Epithelial cell of proximal tubule (primary cell): ENCODE data around the gene CDC5L. TPM values are rescaled to one million over a fixed set of nuclear protein-coding genes. Genes with fewer than 3 reads are reported as not detected.
A peak's percentile ranks its signal among the peaks of the same experiment; 100 is the strongest.
"Not testable (repeated sequence)": the region's sequence is repeated elsewhere in the genome, so short reads cannot be mapped to it uniquely, and the experiment has no call there.

Experiments used
- DNase-seq: peaks from one replicate; pipeline ENCODE4 v3.0.0-alpha.2; 2011; ENCODE audit warnings: low read depth
- H3K4me3 ChIP-seq: 2 replicates; pipeline ENCODE4 v1.5.1; 2011; ENCODE audit warnings: low read depth, mild to moderate bottlenecking, low read length
- total RNA-seq: library from RNA; depleted of rRNA; stranded (reverse); fragments of >200 nt; gene quantifications from 2 replicates; pipeline ENCODE4 v1.2.3, GENCODE V29; 2015
- TF ChIP-seq, protein P1 (sequence below): conservative IDR thresholded peaks from 2 replicates; pipeline ENCODE4 v1.5.1; 2012; ENCODE audit warnings: low read depth, mild to moderate bottlenecking, low read length

CDC5L gene
- total RNA-seq, 1 donor from 2014 or later, result 25.9 TPM

DNA sequence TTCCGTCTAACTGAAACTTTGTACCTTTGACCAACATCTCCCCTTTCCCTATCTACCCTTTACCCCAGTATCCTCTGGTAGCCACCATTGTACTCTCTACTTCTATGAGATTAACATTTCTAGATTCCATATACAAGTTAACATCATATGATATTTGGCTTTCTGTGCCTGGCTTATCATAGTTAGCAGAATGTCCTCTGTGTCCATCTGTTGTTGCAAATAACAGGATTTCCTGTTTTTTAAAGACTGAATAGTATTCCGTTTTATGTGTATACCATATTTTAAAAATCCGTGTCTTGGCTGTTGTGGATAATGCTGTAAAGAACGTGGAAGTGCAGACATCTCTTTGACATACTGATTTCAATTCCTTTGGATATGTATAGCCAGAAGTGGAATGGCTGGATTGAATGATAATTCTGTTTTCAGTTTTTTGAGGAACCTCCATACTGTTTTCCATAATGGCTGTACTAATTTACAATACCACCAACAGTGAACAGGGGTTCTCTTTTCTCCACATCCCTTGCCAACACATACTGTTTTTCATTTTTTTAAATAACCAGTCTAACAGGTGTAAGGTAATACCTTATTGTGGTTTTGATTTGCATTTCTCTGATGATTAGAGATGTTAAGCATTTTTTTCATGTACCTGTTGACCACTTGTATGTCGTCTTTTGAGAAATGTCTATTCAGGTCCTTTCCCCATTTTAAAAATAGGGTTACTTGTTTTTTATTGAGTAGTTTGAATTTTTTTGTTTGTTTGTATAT is 53.8 kb downstream of the CDC5L start:
- DNase-seq, result no peak
- TF ChIP-seq, protein P1, sequence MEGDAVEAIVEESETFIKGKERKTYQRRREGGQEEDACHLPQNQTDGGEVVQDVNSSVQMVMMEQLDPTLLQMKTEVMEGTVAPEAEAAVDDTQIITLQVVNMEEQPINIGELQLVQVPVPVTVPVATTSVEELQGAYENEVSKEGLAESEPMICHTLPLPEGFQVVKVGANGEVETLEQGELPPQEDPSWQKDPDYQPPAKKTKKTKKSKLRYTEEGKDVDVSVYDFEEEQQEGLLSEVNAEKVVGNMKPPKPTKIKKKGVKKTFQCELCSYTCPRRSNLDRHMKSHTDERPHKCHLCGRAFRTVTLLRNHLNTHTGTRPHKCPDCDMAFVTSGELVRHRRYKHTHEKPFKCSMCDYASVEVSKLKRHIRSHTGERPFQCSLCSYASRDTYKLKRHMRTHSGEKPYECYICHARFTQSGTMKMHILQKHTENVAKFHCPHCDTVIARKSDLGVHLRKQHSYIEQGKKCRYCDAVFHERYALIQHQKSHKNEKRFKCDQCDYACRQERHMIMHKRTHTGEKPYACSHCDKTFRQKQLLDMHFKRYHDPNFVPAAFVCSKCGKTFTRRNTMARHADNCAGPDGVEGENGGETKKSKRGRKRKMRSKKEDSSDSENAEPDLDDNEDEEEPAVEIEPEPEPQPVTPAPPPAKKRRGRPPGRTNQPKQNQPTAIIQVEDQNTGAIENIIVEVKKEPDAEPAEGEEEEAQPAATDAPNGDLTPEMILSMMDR, result no peak
- H3K4me3 ChIP-seq, result no peak overlapping the region

DNA sequence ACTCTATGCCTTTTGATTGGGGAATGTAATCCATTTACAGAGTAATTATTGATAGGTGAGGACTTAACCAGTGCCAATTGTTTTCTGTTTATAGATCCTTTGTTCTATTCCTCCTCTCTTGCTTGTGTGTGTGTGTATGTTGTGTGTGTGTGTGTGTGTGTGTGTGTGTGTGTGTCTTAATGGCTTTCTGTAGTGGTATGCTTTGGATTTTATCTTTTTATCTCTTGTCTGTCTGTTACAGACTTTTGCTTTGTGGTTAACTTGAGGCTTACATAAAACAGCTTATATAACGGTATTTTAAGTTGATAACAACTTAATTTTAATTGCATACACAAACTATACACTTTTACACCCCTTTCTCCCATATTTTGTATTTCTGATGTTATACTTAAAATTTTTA is 54.7 kb downstream of the CDC5L start:
- TF ChIP-seq, protein P1, result no peak
- DNase-seq, result no peak
- H3K4me3 ChIP-seq, result no peak overlapping the region

DNA sequence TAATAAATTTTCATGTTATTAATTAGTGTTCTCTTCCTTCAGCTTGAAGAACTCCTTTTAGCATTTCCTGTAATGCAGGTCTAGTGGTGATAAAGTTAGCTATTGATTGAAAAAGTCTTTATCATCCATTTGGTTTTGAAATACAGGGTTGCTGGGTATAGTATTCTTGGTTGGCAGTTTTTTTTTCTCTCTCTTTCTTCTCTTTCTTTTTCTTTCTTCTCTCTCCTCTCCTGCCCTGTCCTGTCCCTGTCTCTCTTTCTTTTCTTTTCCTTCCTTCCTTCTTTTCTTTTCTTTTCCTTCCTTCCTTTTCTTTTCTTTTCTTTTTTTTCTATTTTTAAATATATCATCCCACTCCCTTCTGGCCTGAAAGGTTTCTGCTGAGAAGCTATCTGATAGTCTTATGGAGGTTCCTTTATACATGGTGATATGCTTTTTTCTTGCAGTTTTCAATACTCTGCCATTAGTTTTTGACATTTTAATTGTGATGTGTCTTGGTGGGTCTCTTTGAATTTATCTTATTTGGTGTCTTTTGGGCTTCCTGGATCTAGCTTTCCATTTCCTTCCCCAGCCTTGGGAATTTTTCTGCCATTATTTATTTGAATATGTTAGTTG is 55.4 kb downstream of the CDC5L start:
- no peak overlapping the region for H3K4me3 ChIP-seq
- TF ChIP-seq, protein P1, result no peak
- DNase-seq, result no peak

GRCh38 chr6:44444853-44445252 is 57.3 kb downstream of the CDC5L start:
- H3K4me3 ChIP-seq, result no peak overlapping the region
- no peak for DNase-seq
- TF ChIP-seq, protein P1, result no peak

GRCh38 chr6:44446626-44447300 is 59.3 kb downstream of the CDC5L start:
- DNase-seq, result peak; percentile 67

DNA sequence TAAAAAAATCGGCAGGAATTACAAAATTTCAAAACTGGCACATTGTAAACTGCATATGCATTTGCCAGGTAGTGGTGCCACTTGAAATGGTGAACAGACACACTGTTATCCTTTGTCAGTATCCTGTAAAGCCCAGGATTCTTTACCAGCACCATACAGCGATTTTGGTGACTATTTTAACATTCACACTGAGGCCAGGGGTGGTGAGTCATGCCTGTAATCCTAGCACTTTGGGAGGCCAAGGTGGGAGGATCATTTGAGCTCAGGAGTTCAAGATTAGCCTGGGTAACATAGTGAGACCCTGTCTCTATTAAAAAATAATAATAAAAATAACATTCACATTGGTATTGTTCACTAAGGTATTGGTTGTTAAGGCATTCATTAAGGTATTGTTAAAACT is 61.7 kb downstream of the CDC5L start:
- not testable (repeated sequence) for DNase-seq, H3K4me3 ChIP-seq

More at GRCh38 chr6:44446626-44447300, 59.3 kb downstream of the CDC5L start:
- TF ChIP-seq, protein P1, result no peak
- no peak overlapping the region for H3K4me3 ChIP-seq

DNA sequence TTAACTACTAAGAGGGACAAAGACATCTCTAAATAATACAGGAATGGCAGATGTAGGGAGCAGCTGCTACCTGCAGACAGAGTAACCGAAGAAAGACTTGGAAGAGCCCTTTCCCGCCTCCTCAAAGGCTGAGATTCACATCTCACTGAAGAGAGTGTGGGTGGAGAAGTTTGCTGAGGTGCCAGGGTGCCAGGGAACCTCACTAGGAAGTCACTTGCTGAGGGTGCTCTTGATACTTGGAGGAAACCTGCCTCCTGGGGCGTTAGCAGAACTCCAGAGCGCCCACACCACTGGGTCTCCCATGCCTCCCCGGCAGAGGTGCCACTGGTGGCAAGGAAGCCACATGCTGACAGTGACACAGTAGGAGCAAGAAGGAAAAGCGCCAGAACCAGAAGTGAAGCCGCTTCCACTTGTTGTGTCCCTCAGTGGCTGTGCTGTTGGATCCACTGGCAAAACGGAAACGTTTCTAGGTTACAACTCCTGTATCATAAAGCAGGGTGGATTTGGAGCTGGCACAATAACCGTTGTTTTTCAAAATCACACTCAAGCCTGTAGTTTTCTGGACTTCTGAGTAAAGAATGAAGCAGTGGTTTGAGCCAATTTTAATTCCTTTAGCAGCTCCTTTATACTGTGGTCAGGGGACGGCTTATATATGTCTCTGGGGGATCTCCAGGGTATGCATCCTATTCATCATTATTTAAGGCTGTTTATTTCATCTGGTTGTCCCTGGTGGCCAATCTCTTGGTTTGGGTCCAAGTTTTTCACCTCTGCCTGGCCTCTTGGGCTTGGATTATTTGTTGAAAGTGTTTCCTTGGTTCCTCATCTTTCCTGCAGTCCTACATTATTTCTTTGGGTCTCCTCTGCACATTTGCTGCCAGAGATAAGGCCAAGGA is 64.5 kb downstream of the CDC5L start:
- H3K4me3 ChIP-seq, result no peak overlapping the region
- DNase-seq, result no peak
- TF ChIP-seq, protein P1, result no peak
